ENCODE results near the gene JPH3. TPM values are rescaled to one million over a fixed set of nuclear protein-coding genes. Genes with fewer than 3 reads are reported as not detected.

JPH3 gene
- total and polyA plus RNA-seq, 12 donors = 0.06 to 0.79 (median 0.10) TPM; not detected in 6

DNA sequence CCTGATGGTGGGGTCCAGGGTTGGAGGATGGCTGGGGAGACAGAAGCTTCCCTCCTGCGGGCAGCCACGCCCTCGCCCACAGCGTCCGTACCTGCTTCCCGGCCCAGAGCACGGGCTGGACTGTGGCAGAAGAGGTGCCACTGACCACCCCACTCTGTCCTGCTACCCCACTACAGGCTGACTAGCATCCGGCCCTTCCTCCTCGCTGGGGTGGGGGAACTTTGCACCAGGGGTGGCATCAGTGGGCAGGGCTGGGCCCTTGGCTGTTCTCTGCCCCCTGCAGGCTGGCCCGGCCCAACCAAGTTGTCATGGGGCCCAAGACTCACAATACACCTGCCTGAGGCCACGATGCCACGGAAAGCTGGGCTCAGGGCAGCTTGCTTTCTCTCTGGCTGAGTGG lies 90.4 kb downstream of the JPH3 start:
- DNase-seq (no peak), ATAC-seq (no peak)
- Histone ChIP-seq H3K36me3 (peaks cover 0 to 8% (median 0%) of the 10 kb centered on the region in 9 donors), H3K27ac (no peak overlapping the region), H3K4me1 (peaks cover 0 to 10% (median 0%) of the 10 kb centered on the region in 9 donors), H3K4me3 (no peak overlapping the region), H3K27me3 (peaks cover 0 to 35% (median 8%) of the 10 kb centered on the region in 7 donors), H3K9me3 (no peaks in the 10 kb centered on the region)
- WGBS, 2 donors = 86 to 89% methylated on average over 12 of the region's 12 CpGs
- TF ChIP-seq, protein P1, sequence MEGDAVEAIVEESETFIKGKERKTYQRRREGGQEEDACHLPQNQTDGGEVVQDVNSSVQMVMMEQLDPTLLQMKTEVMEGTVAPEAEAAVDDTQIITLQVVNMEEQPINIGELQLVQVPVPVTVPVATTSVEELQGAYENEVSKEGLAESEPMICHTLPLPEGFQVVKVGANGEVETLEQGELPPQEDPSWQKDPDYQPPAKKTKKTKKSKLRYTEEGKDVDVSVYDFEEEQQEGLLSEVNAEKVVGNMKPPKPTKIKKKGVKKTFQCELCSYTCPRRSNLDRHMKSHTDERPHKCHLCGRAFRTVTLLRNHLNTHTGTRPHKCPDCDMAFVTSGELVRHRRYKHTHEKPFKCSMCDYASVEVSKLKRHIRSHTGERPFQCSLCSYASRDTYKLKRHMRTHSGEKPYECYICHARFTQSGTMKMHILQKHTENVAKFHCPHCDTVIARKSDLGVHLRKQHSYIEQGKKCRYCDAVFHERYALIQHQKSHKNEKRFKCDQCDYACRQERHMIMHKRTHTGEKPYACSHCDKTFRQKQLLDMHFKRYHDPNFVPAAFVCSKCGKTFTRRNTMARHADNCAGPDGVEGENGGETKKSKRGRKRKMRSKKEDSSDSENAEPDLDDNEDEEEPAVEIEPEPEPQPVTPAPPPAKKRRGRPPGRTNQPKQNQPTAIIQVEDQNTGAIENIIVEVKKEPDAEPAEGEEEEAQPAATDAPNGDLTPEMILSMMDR (IDR thresholded peaks at IDR 0.05) = no peak
- intact Hi-C loops (cut with DNase I) = no loop called here

DNA sequence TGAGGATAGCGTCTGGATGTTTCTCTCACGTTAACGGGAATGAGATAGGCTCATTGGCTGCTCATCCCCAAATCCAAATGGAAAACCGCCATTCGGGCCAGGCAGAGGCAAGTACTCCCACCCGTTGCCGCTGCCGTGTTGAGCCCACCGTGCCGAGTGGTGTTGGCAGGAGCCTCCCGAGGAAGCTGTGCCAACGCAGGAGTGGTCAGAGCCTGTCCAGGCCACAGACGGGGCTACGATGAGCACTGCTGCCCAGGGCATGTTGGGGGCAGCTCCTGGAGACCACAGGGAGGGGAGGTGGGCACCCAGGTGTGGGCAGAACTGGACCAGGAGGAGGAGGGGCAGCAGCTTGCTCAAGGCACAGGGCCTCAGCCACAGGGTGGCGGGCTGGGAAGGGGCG lies 91.5 kb downstream of the JPH3 start:
- 91 to 93% methylated on average over 16 of the region's 16 CpGs for WGBS, 2 donors

DNA sequence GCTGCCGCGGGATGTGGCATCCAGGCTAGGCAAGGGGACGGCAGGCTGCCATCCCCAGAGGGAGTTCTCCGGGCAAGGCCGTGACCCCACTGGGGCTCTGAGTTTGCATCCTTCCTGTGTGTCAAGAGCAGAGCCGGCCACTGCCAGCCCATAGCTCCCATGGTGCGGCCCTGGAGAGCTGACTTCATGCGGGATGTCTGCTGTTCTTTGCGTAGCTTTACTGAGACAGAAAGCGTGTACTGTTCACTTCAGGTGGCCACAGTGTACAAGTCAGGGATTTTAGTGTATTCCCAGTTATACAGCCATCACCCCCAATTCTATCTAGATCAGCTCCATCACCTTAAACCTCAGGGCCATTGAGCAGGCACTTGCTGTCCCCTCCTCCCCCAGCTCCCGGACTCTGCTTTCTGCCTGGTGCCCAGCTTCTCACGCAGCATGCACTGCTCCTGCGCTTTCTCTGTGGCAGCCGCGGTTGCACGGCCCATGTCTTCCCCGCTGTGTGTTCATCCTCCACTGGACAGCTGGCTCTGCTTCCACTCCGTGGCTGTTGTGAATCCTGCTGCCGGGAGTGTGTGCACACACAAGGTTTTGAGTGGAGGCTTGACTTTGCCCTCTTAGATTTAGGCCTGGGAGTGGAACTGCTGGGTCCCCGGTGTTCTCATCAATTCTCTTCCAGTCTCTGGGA lies 92.3 kb downstream of the JPH3 start:
- peaks cover 0 to 10% (median 0%) of the 10 kb centered on the region in 9 donors for H3K4me1 ChIP-seq
- ATAC-seq (no peak), DNase-seq (no peak)
- TF ChIP-seq, protein P1 (IDR thresholded peaks at IDR 0.05) = no peak
- WGBS, 2 donors = 89 to 90% methylated on average over 20 of the region's 20 CpGs
- H3K4me3 ChIP-seq = no peak overlapping the region
- H3K27me3 ChIP-seq = peaks cover 0 to 18% (median 0%) of the 10 kb centered on the region in 7 donors
- intact Hi-C loops (cut with DNase I) = no loop called here
- no peak overlapping the region for H3K27ac ChIP-seq
- no peaks in the 10 kb centered on the region for H3K9me3 ChIP-seq
- H3K36me3 ChIP-seq = peaks cover 0 to 18% (median 0%) of the 10 kb centered on the region in 9 donors

More for the DNA sequence above, 91.5 kb downstream of the JPH3 start:
- no peaks in the 10 kb centered on the region for H3K9me3 ChIP-seq
- ATAC-seq (no peak), DNase-seq (no peak)
- H3K27ac ChIP-seq = no peak overlapping the region
- peaks cover 0 to 10% (median 0%) of the 10 kb centered on the region in 9 donors for H3K4me1 ChIP-seq
- H3K36me3 ChIP-seq = peaks cover 0 to 11% (median 0%) of the 10 kb centered on the region in 9 donors
- no peak overlapping the region for H3K4me3 ChIP-seq
- H3K27me3 ChIP-seq = peaks cover 0 to 25% (median 1%) of the 10 kb centered on the region in 7 donors
- TF ChIP-seq, protein P1 (IDR thresholded peaks at IDR 0.05) = no peak
- intact Hi-C loops (cut with DNase I) = no loop called here

DNA sequence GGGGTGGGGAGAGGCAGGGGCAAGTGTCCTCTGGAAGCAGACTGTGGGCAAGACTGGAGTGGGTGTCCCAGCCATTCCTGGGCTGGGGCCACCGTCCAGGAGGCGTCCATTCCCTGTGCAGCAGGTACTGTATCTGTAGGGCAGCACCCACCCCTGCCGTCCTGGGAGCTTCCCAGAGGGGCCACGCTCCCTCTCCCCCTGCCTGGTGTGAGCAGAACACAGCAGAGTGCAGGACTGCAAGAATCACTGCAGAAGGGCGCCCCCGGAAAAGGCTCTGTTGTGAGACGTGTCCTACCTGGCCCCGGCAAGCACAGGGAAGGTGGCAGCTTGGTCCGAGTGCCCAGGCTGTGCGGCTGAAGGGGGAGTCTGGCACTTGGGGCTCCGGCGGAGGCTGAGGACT lies 93.2 kb downstream of the JPH3 start:
- ATAC-seq (no peak), DNase-seq (no peak)
- peaks cover 0 to 10% (median 0%) of the 10 kb centered on the region in 9 donors for H3K4me1 ChIP-seq
- no peak overlapping the region for H3K27ac ChIP-seq
- H3K36me3 ChIP-seq = peaks cover 0 to 23% (median 0%) of the 10 kb centered on the region in 9 donors
- intact Hi-C loops (cut with DNase I) = no loop called here
- TF ChIP-seq, protein P1 (IDR thresholded peaks at IDR 0.05) = no peak
- 93% methylated on average over 12 of the region's 12 CpGs for WGBS, 2 donors
- H3K9me3 ChIP-seq = no peaks in the 10 kb centered on the region
- H3K27me3 ChIP-seq = peaks cover 0 to 9% (median 0%) of the 10 kb centered on the region in 7 donors
- no peak overlapping the region for H3K4me3 ChIP-seq

Measured in heart right ventricle (tissue), 16 donors.